Measurements from ENCODE around the gene PTOV1. TPM values are rescaled to one million over a fixed set of nuclear protein-coding genes. Genes with fewer than 3 reads are reported as not detected.

PTOV1 gene
- total RNA-seq, 2 donors from 2014 or later, result 179 to 252 TPM

- TF ChIP-seq CTCF (IDR thresholded peaks at IDR 0.05) (no peak), POLR2A (IDR thresholded peaks at IDR 0.05) (no peak), POLR2AphosphoS5 (IDR thresholded peaks at IDR 0.05) (no peak)
- DNase-seq (ENCODE audit: low spot score), result no peak
- intact Hi-C loops (cut with DNase I), result no loop called here
- no peaks in the 10 kb centered on the region for H3K9me3 ChIP-seq
- H3K36me3 ChIP-seq, result no peaks in the 10 kb centered on the region
- H3K27ac ChIP-seq, result no peak overlapping the region
- peaks cover 12% of the 10 kb centered on the region for H3K4me1 ChIP-seq (replicated peaks)
- H3K4me3 ChIP-seq, result peak overlapping the region in 1 of 2 donors; percentile 98
- H3K27me3 ChIP-seq (replicated peaks; ENCODE audit: insufficient read depth), result no peaks in the 10 kb centered on the region
- 93% methylated on average over 11 of the region's 11 CpGs for WGBS
Observed at GRCh38 chr19:49874503-49875157, 23.7 kb downstream of the PTOV1 start.

DNA sequence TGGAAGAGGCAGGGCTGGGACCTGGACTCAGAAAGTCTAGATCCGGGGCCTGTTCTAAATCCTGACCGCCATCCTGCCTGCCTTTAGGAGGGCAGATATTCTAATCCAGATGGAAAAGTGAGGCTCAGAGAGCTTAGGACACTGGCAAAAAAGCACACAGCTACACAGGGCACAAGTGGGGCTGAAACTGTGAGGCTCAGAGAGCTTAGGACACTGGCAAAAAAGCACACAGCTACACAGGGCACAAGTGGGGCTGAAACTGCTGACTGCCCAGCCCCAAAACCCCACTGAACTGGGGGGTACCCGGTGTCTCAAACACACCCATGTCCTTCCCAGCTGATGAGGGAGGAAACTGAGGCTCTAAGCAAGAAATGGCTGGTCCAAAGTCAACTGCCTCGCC is 24.2 kb downstream of the PTOV1 start:
- peaks cover 12% of the 10 kb centered on the region for H3K4me1 ChIP-seq (replicated peaks)
- 90% methylated on average over 4 of the region's 4 CpGs for WGBS

GRCh38 chr19:49875857-49876421 is 25.0 kb downstream of the PTOV1 start:
- Histone ChIP-seq H3K27me3 (replicated peaks; ENCODE audit: insufficient read depth) (no peaks in the 10 kb centered on the region), H3K36me3 (peaks cover 6 to 7% of the 10 kb centered on the region in 2 donors), H3K27ac (peak overlapping the region; percentile 99), H3K4me1 (replicated peaks) (peaks cover 12% of the 10 kb centered on the region), H3K9me3 (no peaks in the 10 kb centered on the region), H3K4me3 (peak overlapping the region; percentile 94 to 98)
- DNase-seq (ENCODE audit: low spot score), result peak; percentile 57
- intact Hi-C loops (cut with DNase I), result no loop called here
- no peak for TF ChIP-seq POLR2AphosphoS5 (IDR thresholded peaks at IDR 0.05)
- TF ChIP-seq CTCF (IDR thresholded peaks at IDR 0.05), result no peak
- TF ChIP-seq POLR2A (IDR thresholded peaks at IDR 0.05), result no peak
- under 1% methylated on average over 25 of the region's 28 CpGs for WGBS

More for the DNA sequence above, 24.2 kb downstream of the PTOV1 start:
- Histone ChIP-seq H3K4me3 (peak overlapping the region in 1 of 2 donors; percentile 98), H3K9me3 (no peaks in the 10 kb centered on the region), H3K36me3 (peaks cover 0 to under 1% of the 10 kb centered on the region in 2 donors), H3K27ac (peak overlapping the region; percentile 99), H3K27me3 (replicated peaks; ENCODE audit: insufficient read depth) (no peaks in the 10 kb centered on the region)
- intact Hi-C loops (cut with DNase I), result no loop called here
- DNase-seq (ENCODE audit: low spot score), result no peak
- TF ChIP-seq POLR2AphosphoS5 (IDR thresholded peaks at IDR 0.05) (no peak), CTCF (IDR thresholded peaks at IDR 0.05) (no peak), POLR2A (IDR thresholded peaks at IDR 0.05) (no peak)

- TF ChIP-seq POLR2A (IDR thresholded peaks at IDR 0.05), result peak; percentile 36
- no peak for TF ChIP-seq CTCF (IDR thresholded peaks at IDR 0.05)
- peak; percentile 96 for TF ChIP-seq POLR2AphosphoS5 (IDR thresholded peaks at IDR 0.05)
- peaks cover 12% of the 10 kb centered on the region for H3K4me1 ChIP-seq (replicated peaks)
Observed at GRCh38 chr19:49876422-49877019, 25.6 kb downstream of the PTOV1 start.

More at GRCh38 chr19:49876422-49877019, 25.6 kb downstream of the PTOV1 start:
- H3K27me3 ChIP-seq (replicated peaks; ENCODE audit: insufficient read depth), result no peaks in the 10 kb centered on the region
- H3K9me3 ChIP-seq, result no peaks in the 10 kb centered on the region
- intact Hi-C loops (cut with DNase I), result no loop called here
- peak overlapping the region; percentile 99 for H3K27ac ChIP-seq
- peaks cover 6 to 12% of the 10 kb centered on the region in 2 donors for H3K36me3 ChIP-seq
- peak overlapping the region; percentile 94 to 98 for H3K4me3 ChIP-seq
- WGBS, result under 1% methylated on average over 46 of the region's 46 CpGs
- DNase-seq (ENCODE audit: low spot score), result peak; percentile 98

Measured in prostate gland (tissue), 2 donors.